ENCODE measurements around the gene UBA1. TPM values are rescaled to one million over a fixed set of nuclear protein-coding genes. Genes with fewer than 3 reads are reported as not detected.

UBA1 gene
- total RNA-seq, 2 experiments from 2014 or later: 243 to 246 TPM

GRCh38 chrX:47180346-47180745, 13.3 kb upstream of the UBA1 start:
- Mint-ChIP-seq H3K9me3 (no peaks in the 10 kb centered on the region), H3K27me3 (no peaks in the 10 kb centered on the region), H3K36me3 (ENCODE audit: low read depth) (peaks cover 21% of the 10 kb centered on the region), H3K27ac (no peak overlapping the region), H3K4me1 (ENCODE audit: low read depth) (peaks cover 2% of the 10 kb centered on the region), H3K4me3 (no peak overlapping the region)
- POLR2A ChIA-PET: interaction anchor here (0.6 to 1.1 kb wide), 2 partner anchors 35 to 170 kb away, joined by 3 read pairs; no protein-coding TSS in a partner anchor
- CTCF ChIA-PET: no interaction called here
- intact Hi-C loops (cut with micrococcal nuclease): no loop called here
- TF ChIP-seq CTCF (IDR thresholded peaks at IDR 0.05): no peak
- DNase-seq: no peak
- ATAC-seq: no peak

- ChIA-PET CTCF (no interaction called here), POLR2A (interaction anchor here (1.3 kb wide), 1 partner anchor 10 kb away, joined by 4 read pairs; no protein-coding TSS in a partner anchor)
- Mint-ChIP-seq H3K27me3 (no peaks in the 10 kb centered on the region), H3K4me1 (ENCODE audit: low read depth) (peaks cover under 1% of the 10 kb centered on the region), H3K9me3 (no peaks in the 10 kb centered on the region), H3K4me3 (no peak overlapping the region), H3K27ac (no peak overlapping the region), H3K36me3 (ENCODE audit: low read depth) (peaks cover 20% of the 10 kb centered on the region)
- ATAC-seq: no peak
- intact Hi-C loops (cut with micrococcal nuclease): no loop called here
- DNase-seq: no peak
- TF ChIP-seq CTCF (IDR thresholded peaks at IDR 0.05): no peak
Measured at GRCh38 chrX:47181301-47181700, 12.3 kb upstream of the UBA1 start.

DNA sequence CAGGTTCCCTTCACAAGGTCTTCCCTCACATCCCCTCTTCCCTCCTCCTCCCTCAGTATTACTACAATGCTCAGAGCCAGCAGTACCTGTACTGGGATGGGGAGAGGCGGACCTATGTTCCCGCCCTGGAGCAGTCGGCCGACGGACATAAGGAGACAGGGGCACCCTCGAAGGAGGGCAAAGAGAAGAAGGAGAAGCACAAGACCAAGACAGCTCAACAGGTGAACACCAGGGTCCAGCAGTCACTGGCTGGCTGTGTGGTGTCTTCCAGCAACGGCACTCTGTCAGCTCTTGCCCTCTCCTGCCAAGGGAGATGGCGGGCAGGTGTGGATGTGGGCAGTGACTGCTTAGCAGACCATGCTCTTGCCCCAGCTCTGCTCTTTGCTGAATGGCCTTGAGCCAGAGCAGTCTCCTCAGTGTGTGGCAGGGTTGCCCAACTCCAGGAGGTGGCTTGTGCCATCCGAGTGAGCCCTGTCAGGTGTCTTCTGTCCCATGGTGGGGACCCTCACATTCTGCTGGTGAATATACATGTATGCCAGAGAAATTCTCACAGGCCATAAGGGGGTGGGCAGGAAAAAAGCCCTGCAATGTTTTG, 11.4 kb upstream of the UBA1 start:
- Mint-ChIP-seq H3K4me3 (no peak overlapping the region), H3K36me3 (ENCODE audit: low read depth) (peaks cover 15% of the 10 kb centered on the region), H3K27me3 (no peaks in the 10 kb centered on the region), H3K9me3 (no peaks in the 10 kb centered on the region), H3K27ac (no peak overlapping the region), H3K4me1 (ENCODE audit: low read depth) (no peaks in the 10 kb centered on the region)
- no peak for TF ChIP-seq CTCF (IDR thresholded peaks at IDR 0.05)
- POLR2A ChIA-PET: interaction anchor here (1.3 kb wide), 1 partner anchor 9 kb away, joined by 4 read pairs; no protein-coding TSS in a partner anchor
- DNase-seq: no peak
- CTCF ChIA-PET: no interaction called here
- ATAC-seq: no peak
- intact Hi-C loops (cut with micrococcal nuclease): no loop called here

GRCh38 chrX:47184486-47184885, 9.1 kb upstream of the UBA1 start:
- Mint-ChIP-seq H3K27ac (no peak overlapping the region), H3K36me3 (ENCODE audit: low read depth) (peaks cover 7% of the 10 kb centered on the region), H3K4me1 (ENCODE audit: low read depth) (peaks cover 12% of the 10 kb centered on the region), H3K4me3 (no peak overlapping the region), H3K27me3 (no peaks in the 10 kb centered on the region), H3K9me3 (no peaks in the 10 kb centered on the region)
- DNase-seq (no peak), ATAC-seq (no peak)
- ChIA-PET POLR2A (no interaction called here), CTCF (no interaction called here)
- intact Hi-C loops (cut with micrococcal nuclease): no loop called here
- no peak for TF ChIP-seq CTCF (IDR thresholded peaks at IDR 0.05)

DNA sequence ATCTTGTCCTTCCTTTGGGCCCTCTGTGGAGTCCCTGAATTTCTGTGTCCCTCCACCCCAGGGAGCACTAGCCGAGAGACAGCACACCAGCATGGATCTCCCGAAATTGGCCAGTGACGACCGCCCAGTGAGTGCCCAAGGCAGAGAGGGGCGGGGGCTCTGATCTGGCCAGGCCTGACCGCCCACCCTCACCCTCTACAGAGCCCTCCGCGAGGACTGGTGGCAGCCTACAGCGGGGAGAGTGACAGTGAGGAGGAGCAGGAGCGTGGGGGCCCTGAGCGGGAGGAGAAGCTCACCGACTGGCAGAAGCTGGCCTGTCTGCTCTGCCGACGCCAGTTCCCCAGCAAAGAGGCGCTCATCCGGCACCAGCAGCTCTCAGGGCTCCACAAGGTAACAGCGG, 8.4 kb upstream of the UBA1 start:
- ATAC-seq (no peak), DNase-seq (no peak)
- Mint-ChIP-seq H3K4me1 (ENCODE audit: low read depth) (peaks cover 12% of the 10 kb centered on the region), H3K27me3 (no peaks in the 10 kb centered on the region), H3K27ac (no peak overlapping the region), H3K9me3 (no peaks in the 10 kb centered on the region), H3K36me3 (ENCODE audit: low read depth) (peaks cover 7% of the 10 kb centered on the region), H3K4me3 (no peak overlapping the region)
- POLR2A ChIA-PET: no interaction called here
- intact Hi-C loops (cut with micrococcal nuclease): no loop called here
- CTCF ChIA-PET: no interaction called here
- TF ChIP-seq CTCF (IDR thresholded peaks at IDR 0.05): no peak
